ENCODE measurements around the gene EFCAB5.
A peak's percentile ranks its signal among the peaks of the same experiment; 100 is the strongest.
"Not testable (repeated sequence)": the region's sequence is repeated elsewhere in the genome, so short reads cannot be mapped to it uniquely, and the experiment has no call there.

The EFCAB5 gene

GRCh38 chr17:30005709-30006320 lies 64.4 kb downstream of the EFCAB5 start:
- peak; percentile 17 for DNase-seq (ENCODE audit: low spot score)

DNA sequence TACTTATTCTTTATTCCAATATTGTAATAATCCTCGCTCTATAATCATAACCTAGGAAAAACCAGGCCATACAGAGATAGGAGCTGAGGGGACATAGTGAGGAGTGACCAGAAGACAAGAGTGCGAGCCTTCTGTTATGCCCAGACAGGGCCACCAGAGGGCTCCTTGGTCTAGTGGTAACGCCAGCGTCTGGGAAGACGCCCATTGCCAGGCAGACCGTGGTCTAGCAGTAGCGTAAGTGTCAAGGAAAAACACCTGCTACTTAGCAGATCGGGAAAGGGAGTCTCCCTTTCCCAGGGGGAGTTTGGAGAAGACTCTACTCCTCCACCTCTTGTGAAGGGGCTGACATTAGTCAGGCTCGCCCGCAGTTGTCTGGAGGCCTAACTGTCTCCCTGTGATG lies 70.5 kb downstream of the EFCAB5 start:
- DNase-seq (ENCODE audit: low spot score) = not testable (repeated sequence)

DNA sequence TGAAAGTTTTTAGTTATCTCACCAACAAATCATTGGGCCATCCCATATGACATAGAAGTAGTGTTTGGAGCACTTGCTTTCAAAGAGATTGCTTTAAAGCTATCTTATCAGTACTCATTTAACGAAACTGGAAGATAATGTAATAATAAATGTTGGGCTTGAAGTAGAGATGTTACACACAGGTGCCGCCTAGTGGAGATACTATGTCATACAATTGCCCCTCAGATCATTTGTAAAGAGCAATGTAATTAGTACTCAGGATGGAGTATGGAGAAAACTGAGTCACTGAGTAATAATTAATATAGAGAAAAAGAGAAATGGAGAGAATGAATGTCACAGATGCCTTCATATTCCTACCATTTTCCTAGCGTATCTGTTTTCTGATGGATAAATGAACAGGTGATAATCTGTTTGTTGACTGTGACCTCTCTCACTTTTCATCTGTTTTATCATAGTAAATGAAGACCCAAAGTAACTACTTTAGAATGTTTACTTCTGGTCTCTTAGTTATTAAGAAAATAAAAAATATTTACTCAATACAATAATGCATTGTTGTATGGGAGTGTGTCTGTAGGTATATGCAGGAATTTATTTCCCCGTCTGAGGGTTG lies 80.4 kb downstream of the EFCAB5 start:
- peak; percentile 23 for DNase-seq (ENCODE audit: low spot score)

GRCh38 chr17:30025325-30025724 lies 83.9 kb downstream of the EFCAB5 start:
- DNase-seq (ENCODE audit: low spot score) = not testable (repeated sequence)

DNA sequence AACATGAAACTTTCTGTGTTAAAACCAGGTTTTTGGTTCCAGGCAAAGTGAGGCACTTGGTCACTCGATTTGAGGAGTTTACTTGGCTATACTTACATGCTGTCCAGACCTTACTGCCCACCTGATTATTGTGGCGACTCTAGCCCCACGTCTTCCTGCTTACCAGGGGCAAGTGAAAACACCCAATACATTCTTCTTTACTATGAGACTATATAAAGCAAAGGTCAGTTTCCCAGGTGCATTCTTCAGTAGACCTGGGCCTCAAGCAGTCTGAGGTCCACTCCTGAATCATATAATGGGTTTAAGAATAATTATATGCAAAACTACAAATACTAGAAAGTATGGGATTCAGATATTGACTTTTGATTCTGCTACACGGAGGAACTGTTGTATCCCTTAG lies 86.2 kb downstream of the EFCAB5 start:
- no peak for DNase-seq (ENCODE audit: low spot score)

DNA sequence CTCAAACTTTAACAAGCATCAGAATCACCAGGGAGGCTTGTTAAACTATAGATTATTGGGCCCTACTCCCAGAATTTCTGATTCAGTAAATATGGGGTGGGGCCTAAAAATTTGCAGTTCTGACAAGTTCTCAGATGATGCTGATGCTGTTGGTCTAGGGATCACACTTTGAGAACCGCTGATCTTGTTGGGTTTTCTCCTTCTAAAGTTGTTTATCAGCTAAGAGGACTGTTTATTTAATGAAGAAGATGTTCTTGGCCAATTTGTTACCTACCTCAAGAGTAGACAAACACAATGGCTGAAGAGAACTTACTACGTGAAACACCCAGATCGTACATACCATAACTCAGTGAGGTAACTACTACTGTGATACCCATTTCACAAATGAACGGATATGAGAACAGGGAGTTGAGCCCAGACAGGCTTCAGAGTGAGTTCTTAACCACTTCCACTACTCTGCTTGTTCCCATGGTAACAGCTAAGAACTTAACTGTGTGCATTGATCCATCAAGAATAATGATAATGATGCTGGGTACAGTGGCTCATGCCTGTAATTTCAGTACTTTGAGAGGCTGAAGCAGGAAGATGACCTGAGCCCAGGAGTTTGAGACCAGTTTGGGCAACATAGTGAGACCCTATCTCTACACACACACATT lies 89.9 kb downstream of the EFCAB5 start:
- no peak for DNase-seq (ENCODE audit: low spot score)

GRCh38 chr17:30035369-30035768 lies 93.9 kb downstream of the EFCAB5 start:
- DNase-seq (ENCODE audit: low spot score) = no peak

- DNase-seq (ENCODE audit: low spot score) = not testable (repeated sequence)
Observed at GRCh38 chr17:30040719-30041518, 99.5 kb downstream of the EFCAB5 start.

DNA sequence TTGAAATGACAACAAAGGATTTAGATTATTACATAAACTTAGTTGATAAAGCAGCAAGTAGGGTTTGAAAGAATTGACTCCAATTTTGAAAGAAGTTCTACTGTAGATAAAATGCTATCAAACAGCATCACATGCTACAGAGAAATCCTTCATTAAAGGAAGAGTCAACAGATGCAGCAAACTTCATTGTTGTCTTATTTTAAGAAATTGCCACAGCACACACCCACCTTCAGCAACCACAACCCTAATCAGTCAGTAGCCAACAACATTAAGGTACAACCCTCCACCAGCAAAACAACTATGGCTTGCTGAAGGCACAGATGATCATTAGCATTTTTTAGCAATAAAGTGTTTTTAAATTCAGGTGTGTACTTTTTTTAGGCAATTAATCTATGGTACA lies 100.1 kb downstream of the EFCAB5 start:
- DNase-seq (ENCODE audit: low spot score) = no peak

- DNase-seq (ENCODE audit: low spot score) = no peak
Observed at GRCh38 chr17:30062372-30062771, 120.9 kb downstream of the EFCAB5 start.

GRCh38 chr17:30064738-30065137 lies 123.3 kb downstream of the EFCAB5 start:
- DNase-seq (ENCODE audit: low spot score) = no peak

- no peak for DNase-seq (ENCODE audit: low spot score)
Observed at GRCh38 chr17:30068465-30068864, 127.0 kb downstream of the EFCAB5 start.

GRCh38 chr17:30074254-30074653 lies 132.8 kb downstream of the EFCAB5 start:
- DNase-seq (ENCODE audit: low spot score) = no peak

DNA sequence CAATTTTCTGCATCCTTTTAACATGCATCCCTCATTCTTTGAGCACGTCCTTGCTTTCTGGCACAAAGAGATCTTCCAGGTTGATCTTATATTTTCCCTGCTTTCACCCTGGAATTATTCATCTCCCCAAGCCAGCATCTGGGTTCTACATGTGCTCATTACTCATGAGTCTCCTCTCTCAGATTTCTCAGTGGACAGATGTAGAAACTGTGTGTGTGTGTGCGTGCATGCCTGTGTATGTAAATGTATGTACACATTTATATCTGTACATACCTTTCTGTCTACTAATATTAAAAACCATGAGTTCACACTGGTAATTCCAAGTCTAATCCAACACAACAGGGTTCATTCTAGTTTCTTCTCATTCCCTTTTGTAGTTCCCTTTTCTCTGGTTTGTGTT lies 133.3 kb downstream of the EFCAB5 start:
- DNase-seq (ENCODE audit: low spot score) = no peak

GRCh38 chr17:30082773-30083172 lies 141.3 kb downstream of the EFCAB5 start:
- DNase-seq (ENCODE audit: low spot score) = no peak

DNA sequence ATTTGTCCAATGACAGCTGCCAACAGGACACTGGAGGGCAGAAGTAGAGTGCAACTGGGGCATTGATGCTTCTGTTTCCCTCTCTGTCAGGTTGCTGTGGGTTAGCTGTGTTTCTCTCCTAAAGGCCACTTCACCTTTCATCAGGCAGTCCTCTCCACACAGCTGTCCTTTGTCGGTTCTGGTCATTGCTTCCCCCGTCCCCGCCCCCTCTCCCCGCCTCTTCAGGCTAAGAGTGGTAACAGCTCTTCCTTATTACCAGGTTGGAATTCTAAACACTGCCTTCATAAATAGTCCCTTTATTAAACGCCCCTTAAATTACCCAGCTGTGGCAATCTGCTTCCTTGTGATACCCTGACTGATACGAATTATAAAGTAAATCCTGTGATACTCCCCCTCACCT lies 143.4 kb downstream of the EFCAB5 start:
- DNase-seq (ENCODE audit: low spot score) = no peak

- no peak for DNase-seq (ENCODE audit: low spot score)
Observed at GRCh38 chr17:30086896-30087295, 145.5 kb downstream of the EFCAB5 start.

DNA sequence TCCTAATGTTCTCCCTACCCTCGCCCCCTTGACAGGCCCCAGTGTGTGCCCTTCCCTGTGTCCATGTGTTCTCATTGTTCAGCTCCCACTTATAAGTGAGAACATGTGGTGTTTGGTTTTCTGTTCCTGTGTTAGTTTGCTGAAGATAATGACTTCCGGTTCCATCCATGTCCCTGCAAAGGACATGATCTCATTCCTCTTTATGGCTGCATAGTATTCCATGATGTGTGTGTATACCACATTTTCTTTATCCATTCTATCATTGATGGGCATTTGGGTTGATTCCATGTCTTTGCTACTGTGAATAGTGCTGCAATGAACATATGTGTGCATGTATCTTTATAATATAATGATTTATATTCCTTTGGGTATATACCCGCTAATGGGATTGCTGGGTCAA lies 146.0 kb downstream of the EFCAB5 start:
- DNase-seq (ENCODE audit: low spot score) = not testable (repeated sequence)

GRCh38 chr17:30091121-30091670 lies 149.8 kb downstream of the EFCAB5 start:
- DNase-seq (ENCODE audit: low spot score) = no peak

DNA sequence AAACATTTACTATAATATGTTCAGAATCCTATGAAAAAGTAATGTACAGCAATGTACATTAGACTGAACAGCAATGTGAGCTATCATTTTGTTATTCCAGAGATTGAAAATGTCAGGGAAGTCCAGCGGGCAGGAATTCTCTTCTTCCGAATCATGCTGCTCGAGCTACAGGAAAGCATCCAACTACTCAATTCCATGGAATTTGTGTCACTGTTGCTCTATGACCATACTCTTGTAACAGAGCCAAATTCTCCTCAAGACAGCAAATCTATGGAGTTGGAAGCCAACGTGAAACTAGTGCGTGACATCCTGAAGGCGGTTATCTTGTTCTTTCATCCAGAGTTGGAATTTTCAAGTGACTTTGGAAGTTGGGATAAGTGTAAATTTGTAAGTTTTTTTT lies 150.3 kb downstream of the EFCAB5 start:
- no peak for DNase-seq (ENCODE audit: low spot score)

- no peak for DNase-seq (ENCODE audit: low spot score)
Observed at GRCh38 chr17:30092886-30093285, 151.5 kb downstream of the EFCAB5 start.

- DNase-seq (ENCODE audit: low spot score) = peak; percentile 62
Observed at GRCh38 chr17:30093463-30094147, 152.2 kb downstream of the EFCAB5 start.

All from HuH-7.5 (cell line).